GM19238 (cell line): ENCODE results near the gene RIMBP3C.
"Not testable (repeated sequence)": the region's sequence is repeated elsewhere in the genome, so short reads cannot be mapped to it uniquely, and the experiment has no call there.

Experiments
- DNase-seq: peaks from one replicate; pipeline ENCODE4 v3.0.0; 2011; ENCODE audit warnings: low spot score; ENCODE audit not compliant: insufficient read length

The RIMBP3C gene

GRCh38 chr22:21551361-21551760 is at the start of gene RIMBP3C:
TSS of gene RIMBP3C (minus strand) at chr22:21551461. CDS start at chr22:21550976, 485 bp downstream.
- not testable (repeated sequence) for DNase-seq

GRCh38 chr22:21599053-21599893 is 48.0 kb upstream of the RIMBP3C start:
- no peak for DNase-seq

GRCh38 chr22:21598302-21598701 is 47.0 kb upstream of the RIMBP3C start:
- no peak for DNase-seq

GRCh38 chr22:21596356-21597135 is 45.3 kb upstream of the RIMBP3C start:
- not testable (repeated sequence) for DNase-seq

GRCh38 chr22:21594865-21595452 is 43.7 kb upstream of the RIMBP3C start:
- no peak for DNase-seq

- no peak for DNase-seq
These were observed 42.4 kb upstream of the RIMBP3C start for GRCh38 chr22:21593406-21594232.

GRCh38 chr22:21592422-21592821 is 41.2 kb upstream of the RIMBP3C start:
- no peak for DNase-seq

- no peak for DNase-seq
These were observed 40.4 kb upstream of the RIMBP3C start for GRCh38 chr22:21591695-21592094.

- no peak for DNase-seq
These were observed 39.8 kb upstream of the RIMBP3C start for GRCh38 chr22:21590809-21591641.

- no peak for DNase-seq
These were observed 38.1 kb upstream of the RIMBP3C start for GRCh38 chr22:21589396-21589795.

GRCh38 chr22:21587803-21588611 is 36.7 kb upstream of the RIMBP3C start:
- peak; percentile 74 for DNase-seq

GRCh38 chr22:21585389-21585788 is 34.1 kb upstream of the RIMBP3C start:
- no peak for DNase-seq

GRCh38 chr22:21582801-21583740 is 31.8 kb upstream of the RIMBP3C start:
- DNase-seq: no peak

- DNase-seq: not testable (repeated sequence)
These were observed 29.9 kb upstream of the RIMBP3C start for GRCh38 chr22:21581009-21581713.

GRCh38 chr22:21580623-21581007 is 29.4 kb upstream of the RIMBP3C start:
- DNase-seq: not testable (repeated sequence)

GRCh38 chr22:21579474-21579851 is 28.2 kb upstream of the RIMBP3C start:
- DNase-seq: no peak

GRCh38 chr22:21573750-21574494 is 22.7 kb upstream of the RIMBP3C start:
- DNase-seq: no peak
